RWPE2 (cell line): ENCODE data around the gene LHB.

ENCODE experiments used
- ATAC-seq: fragments of 200-7000 bp; cut with Tn5 transposase; 3 replicates; pipeline ENCODE4 v1.9.1; 2021; ENCODE audit warnings: low read depth
- DNase-seq: peaks from one replicate; pipeline ENCODE4 v3.0.0-alpha.2; 2020; ENCODE audit warnings: low spot score
- H3K27ac ChIP-seq: fragments of 450-650 bp; 2 replicates; pipeline ENCODE4 v1.5.1; 2017; ENCODE audit warnings: mild to moderate bottlenecking; ENCODE audit not compliant: poor library complexity, severe bottlenecking
- H3K27me3 ChIP-seq: fragments of 250-450 bp; sonication (Bioruptor Pico); 2 replicates; pipeline ENCODE4 v1.5.1; 2021; ENCODE audit warnings: mild to moderate bottlenecking, moderate library complexity; ENCODE audit not compliant: insufficient read depth, poor library complexity, severe bottlenecking
- H3K36me3 ChIP-seq: fragments of 250-450 bp; sonication (Bioruptor Pico); 2 replicates; pipeline ENCODE4 v1.5.1; 2020; ENCODE audit warnings: low read depth, mild to moderate bottlenecking, moderate library complexity
- H3K4me1 ChIP-seq: fragments of 250-450 bp; sonication (Bioruptor Pico); 2 replicates; pipeline ENCODE4 v1.5.1; 2021; ENCODE audit warnings: mild to moderate bottlenecking, moderate library complexity; ENCODE audit not compliant: insufficient read depth, poor library complexity, severe bottlenecking
- H3K4me3 ChIP-seq: fragments of 250-450 bp; sonication (Bioruptor Pico); 2 replicates; pipeline ENCODE4 v1.5.1; 2021; ENCODE audit warnings: mild to moderate bottlenecking, moderate library complexity; ENCODE audit not compliant: severe bottlenecking
- H3K9me3 ChIP-seq: fragments of 250-450 bp; sonication (Bioruptor Pico); 2 replicates; pipeline ENCODE4 v1.5.1; 2021; ENCODE audit warnings: mild to moderate bottlenecking, moderate library complexity; ENCODE audit not compliant: severe bottlenecking
- CTCF ChIP-seq: fragments of 450-650 bp; IDR thresholded peaks from one replicate; pipeline ENCODE4 v1.5.1; 2017; ENCODE audit warnings: mild to moderate bottlenecking, moderate library complexity; ENCODE audit not compliant: poor library complexity, severe bottlenecking

LHB gene

GRCh38 chr19:48970139-48970766 is 46.6 kb downstream of the LHB start:
- ATAC-seq (no peak), DNase-seq (no peak)
- no peaks in the 10 kb centered on the region for H3K9me3 ChIP-seq
- H3K27ac ChIP-seq: no peak overlapping the region
- H3K27me3 ChIP-seq: no peaks in the 10 kb centered on the region
- H3K36me3 ChIP-seq: peaks cover 73% of the 10 kb centered on the region
- no peak overlapping the region for H3K4me3 ChIP-seq
- no peak for TF ChIP-seq CTCF
- no peaks in the 10 kb centered on the region for H3K4me1 ChIP-seq

GRCh38 chr19:48969276-48970138 is 47.4 kb downstream of the LHB start:
- Histone ChIP-seq H3K27ac (no peak overlapping the region), H3K36me3 (peaks cover 68% of the 10 kb centered on the region), H3K9me3 (no peaks in the 10 kb centered on the region), H3K27me3 (no peaks in the 10 kb centered on the region), H3K4me1 (peaks cover 2% of the 10 kb centered on the region), H3K4me3 (no peak overlapping the region)
- DNase-seq (no peak), ATAC-seq (no peak)
- no peak for TF ChIP-seq CTCF

- TF ChIP-seq CTCF: no peak
- DNase-seq: no peak
Measured at GRCh38 chr19:48968813-48969218, 48.1 kb downstream of the LHB start.

GRCh38 chr19:48968179-48968661 is 48.7 kb downstream of the LHB start:
- H3K27me3 ChIP-seq: no peaks in the 10 kb centered on the region
- H3K9me3 ChIP-seq: no peaks in the 10 kb centered on the region
- ATAC-seq (no peak), DNase-seq (no peak)
- no peak for TF ChIP-seq CTCF
- peaks cover 15% of the 10 kb centered on the region for H3K4me1 ChIP-seq
- peaks cover 57% of the 10 kb centered on the region for H3K36me3 ChIP-seq
- H3K27ac ChIP-seq: no peak overlapping the region
- H3K4me3 ChIP-seq: no peak overlapping the region

More at GRCh38 chr19:48968813-48969218, 48.1 kb downstream of the LHB start:
- peaks cover 61% of the 10 kb centered on the region for H3K36me3 ChIP-seq
- no peaks in the 10 kb centered on the region for H3K9me3 ChIP-seq
- no peaks in the 10 kb centered on the region for H3K27me3 ChIP-seq
- no peak for ATAC-seq
- H3K4me3 ChIP-seq: no peak overlapping the region
- H3K4me1 ChIP-seq: peaks cover 9% of the 10 kb centered on the region
- H3K27ac ChIP-seq: no peak overlapping the region
